Left lung (tissue), 10 donors: ENCODE data around the gene PDYN. TPM values are rescaled to one million over a fixed set of nuclear protein-coding genes. Genes with fewer than 3 reads are reported as not detected.

Experiments used
- ATAC-seq: fragments of 200-7000 bp; cut with Tn5 transposase; one replicate; pipeline ENCODE4 v1.9.1; 2020; ENCODE audit warnings: moderate library complexity
- DNase-seq, 4 donors: peaks; one replicate each; pipeline ENCODE4 v3.0.0-alpha.2; 2013 to 2020
- H3K27ac ChIP-seq, 2 donors: fragments of 200-600 bp; sonication (generic) in 1 of 2; one replicate each; pipeline versions ENCODE4 v1.5.0 to v1.8.0; 2020 to 2021
- H3K27me3 ChIP-seq, 2 donors: fragments of 200-600 bp; sonication (generic) in 1 of 2; one replicate each; pipeline versions ENCODE4 v1.5.0 to v1.8.0; 2020 to 2021
- H3K36me3 ChIP-seq, 2 donors: fragments of 200-600 bp; sonication (generic) in 1 of 2; one replicate each; pipeline versions ENCODE4 v1.5.0 to v1.8.0; 2020 to 2021
- H3K4me1 ChIP-seq, 2 donors: fragments of 200-600 bp; one replicate each; pipeline ENCODE4 v1.8.0; 2021
- H3K4me3 ChIP-seq, 2 donors: fragments of 200-600 bp; sonication (generic) in 1 of 2; one replicate each; pipeline versions ENCODE4 v1.5.0 to v1.8.0; 2020 to 2021; ENCODE audit warnings: mild to moderate bottlenecking in 1 of 2
- H3K9me3 ChIP-seq, 2 donors: fragments of 200-600 bp; sonication (generic) in 1 of 2; one replicate each; pipeline versions ENCODE4 v1.5.0 to v1.8.0; 2020 to 2021
- CTCF ChIP-seq, 2 donors: fragments of 200-600 bp; sonication (generic) in 1 of 2; IDR thresholded peaks; one replicate each; pipeline versions ENCODE4 v1.5.0 to v1.8.0; 2021; ENCODE audit warnings: antibody characterized with exemption in 2 of 2
- intact Hi-C, 2 donors: fragments of 100-400 bp; cut with DNase I; formaldehyde crosslinking; loops; one replicate each; pipeline versions ENCODE4 v1.11.2 to v1.14.2; 2022
- polyA plus RNA-seq, 6 donors: library from polyadenylated mRNA; unstranded; fragments of 120-200 nt; gene quantifications; one replicate each; pipeline ENCODE4 v1.2.1, GENCODE V29; 2013; ENCODE audit not compliant: insufficient read length in 6 of 6
- total RNA-seq, 2 donors: library from RNA; stranded (reverse); fragmentation: NEBNext Ultra II Directional; extraction: Animal tissue kit (Norgen Biotek cat#: 25700); gene quantifications; one replicate each; pipeline ENCODE4 v1.2.1, GENCODE V29; 2021
- donor health status: DM: no; HTN: yes; CAD: no.
- donor health status: DM: no; HTN: no; CAD: no.

The PDYN gene
- total and polyA plus RNA-seq, 8 donors, result not detected

GRCh38 chr20:1928782-1929181 lies 65.1 kb downstream of the PDYN start:
- Histone ChIP-seq H3K9me3 (no peaks in the 10 kb centered on the region), H3K4me3 (no peak overlapping the region), H3K27ac (no peak overlapping the region), H3K27me3 (peaks cover 0 to 61% of the 10 kb centered on the region in 2 donors), H3K4me1 (peaks cover 0 to 23% of the 10 kb centered on the region in 2 donors), H3K36me3 (peaks cover 0 to 79% of the 10 kb centered on the region in 2 donors)
- intact Hi-C loops, result no loop called here
- no peak for ATAC-seq
- no peak for TF ChIP-seq CTCF (IDR thresholded peaks at IDR 0.05)
- no peak for DNase-seq

Other genes with a start within 250 kb of the PDYN start
- 100 to 1,000 TPM in 1 of 2 donors, 10 to 100 TPM in 1; 43.9 to 102 TPM for gene SIRPA, start 98.7 kb downstream of the PDYN start, total RNA-seq
- gene SIRPA, start 98.7 kb downstream of the PDYN start, polyA plus RNA-seq, result 10 to 100 TPM in 5 of 6 donors, 1 to 10 TPM in 1; 9.8 to 12.9 (median 12.1) TPM
- gene STK35, start 107.8 kb upstream of the PDYN start, total RNA-seq, result 10 to 100 TPM; 15.8 to 17.2 TPM
- 10 to 100 TPM; 16.6 to 20.7 (median 19.0) TPM for gene STK35, start 107.8 kb upstream of the PDYN start, polyA plus RNA-seq